CD4-positive, alpha-beta T cell treated with Interferon alpha-2 for 1 hour (primary cell): Measurements from ENCODE around the gene ZNF419.
"Not testable (repeated sequence)": the region's sequence is repeated elsewhere in the genome, so short reads cannot be mapped to it uniquely, and the experiment has no call there.

ENCODE experiments used
- DNase-seq, 2 donors: peaks; one replicate each; pipeline ENCODE4 v3.0.0-alpha.2; 2020 to 2022

The ZNF419 gene

GRCh38 chr19:57487477-57488298 is at the start of gene ZNF419:
Gene ZNF419 (plus strand): TSS chr19:57487750. CDS start chr19:57487951, 201 bp downstream.
- peak; percentile 93 to 96 for DNase-seq

- DNase-seq = no peak
Measured at GRCh38 chr19:57437931-57438330, 49.6 kb upstream of the ZNF419 start.

GRCh38 chr19:57438925-57439324 is 48.6 kb upstream of the ZNF419 start:
- no peak for DNase-seq

- no peak for DNase-seq
Measured at GRCh38 chr19:57441979-57442752, 45.4 kb upstream of the ZNF419 start.

- no peak for DNase-seq
Measured at GRCh38 chr19:57443121-57443696, 44.3 kb upstream of the ZNF419 start.

- DNase-seq = no peak
Measured at GRCh38 chr19:57452307-57452706, 35.2 kb upstream of the ZNF419 start.

GRCh38 chr19:57465680-57466381 is 21.7 kb upstream of the ZNF419 start:
- peak in 1 of 2 donors; percentile 59 for DNase-seq

GRCh38 chr19:57466489-57466888 is 21.1 kb upstream of the ZNF419 start:
- DNase-seq = no peak

GRCh38 chr19:57473646-57474045 is 13.9 kb upstream of the ZNF419 start:
- no peak for DNase-seq

GRCh38 chr19:57477191-57478008 is 10.2 kb upstream of the ZNF419 start, which contains the start of gene ZNF772:
Gene ZNF772 (minus strand): TSS chr19:57477566. CDS start chr19:57477309, 257 bp downstream.
- peak; percentile 92 to 93 for DNase-seq

GRCh38 chr19:57488299-57488644 is 722 bp downstream of the ZNF419 start:
- not testable (repeated sequence) for DNase-seq

GRCh38 chr19:57499332-57499679 is 11.8 kb downstream of the ZNF419 start:
- DNase-seq = not testable (repeated sequence)

- DNase-seq = peak; percentile 96 to 97
Measured at GRCh38 chr19:57499680-57500395, 12.3 kb downstream of the ZNF419 start, which contains the start of gene ZNF773. Gene ZNF773 (plus strand): TSS chr19:57499938. CDS start chr19:57500081, 143 bp downstream.

- not testable (repeated sequence) for DNase-seq
Measured at GRCh38 chr19:57500400-57500799, 12.8 kb downstream of the ZNF419 start.

GRCh38 chr19:57506163-57506562 is 18.6 kb downstream of the ZNF419 start:
- no peak for DNase-seq

- DNase-seq = no peak
Measured at GRCh38 chr19:57511484-57511883, 23.9 kb downstream of the ZNF419 start.

GRCh38 chr19:57512845-57513244 is 25.3 kb downstream of the ZNF419 start:
- DNase-seq = peak in 1 of 2 donors; percentile 10

GRCh38 chr19:57515255-57515654 is 27.7 kb downstream of the ZNF419 start:
- DNase-seq = no peak

GRCh38 chr19:57518021-57518420 is 30.5 kb downstream of the ZNF419 start:
- not testable (repeated sequence) for DNase-seq

GRCh38 chr19:57527136-57527881 is 39.8 kb downstream of the ZNF419 start, which contains the start of gene ZNF549:
Gene ZNF549 (plus strand): TSS chr19:57527356. CDS start chr19:57527574, 218 bp downstream.
- peak; percentile 88 to 93 for DNase-seq
